Prostate gland (tissue), 2 donors: ENCODE measurements around the gene ARL3.

Source experiments
- POLR2A ChIP-seq: fragments of 450-650 bp; IDR thresholded peaks from one replicate; pipeline ENCODE4 v1.6.1; 2016; ENCODE audit warnings: antibody characterized with exemption, mild to moderate bottlenecking
- TF ChIP-seq, protein P1 (sequence below), 4 experiments: fragments of 200-600 bp in 2 of 4; fragments of 450-650 bp in 2 of 4; sonication (generic) in 2 of 4; IDR thresholded peaks; 1 replicate in 3 of 4; 2 replicates in 1 of 4; pipeline ENCODE4 v1.5.1; 2016 to 2019; ENCODE audit warnings: antibody characterized with exemption in 4 of 4, mild to moderate bottlenecking in 2 of 4, moderate library complexity in 2 of 4

GRCh38 chr10:102670065-102670670 is 44.0 kb downstream of the ARL3 start:
- TF ChIP-seq, protein P1, sequence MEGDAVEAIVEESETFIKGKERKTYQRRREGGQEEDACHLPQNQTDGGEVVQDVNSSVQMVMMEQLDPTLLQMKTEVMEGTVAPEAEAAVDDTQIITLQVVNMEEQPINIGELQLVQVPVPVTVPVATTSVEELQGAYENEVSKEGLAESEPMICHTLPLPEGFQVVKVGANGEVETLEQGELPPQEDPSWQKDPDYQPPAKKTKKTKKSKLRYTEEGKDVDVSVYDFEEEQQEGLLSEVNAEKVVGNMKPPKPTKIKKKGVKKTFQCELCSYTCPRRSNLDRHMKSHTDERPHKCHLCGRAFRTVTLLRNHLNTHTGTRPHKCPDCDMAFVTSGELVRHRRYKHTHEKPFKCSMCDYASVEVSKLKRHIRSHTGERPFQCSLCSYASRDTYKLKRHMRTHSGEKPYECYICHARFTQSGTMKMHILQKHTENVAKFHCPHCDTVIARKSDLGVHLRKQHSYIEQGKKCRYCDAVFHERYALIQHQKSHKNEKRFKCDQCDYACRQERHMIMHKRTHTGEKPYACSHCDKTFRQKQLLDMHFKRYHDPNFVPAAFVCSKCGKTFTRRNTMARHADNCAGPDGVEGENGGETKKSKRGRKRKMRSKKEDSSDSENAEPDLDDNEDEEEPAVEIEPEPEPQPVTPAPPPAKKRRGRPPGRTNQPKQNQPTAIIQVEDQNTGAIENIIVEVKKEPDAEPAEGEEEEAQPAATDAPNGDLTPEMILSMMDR (IDR thresholded peaks at IDR 0.05): no peak
- no peak for TF ChIP-seq POLR2A
